CD14-positive monocyte (primary cell): ENCODE data around the gene RFX4. TPM values are rescaled to one million over a fixed set of nuclear protein-coding genes. Genes with fewer than 3 reads are reported as not detected.

Experiments used
- DNase-seq, 3 donors: peaks; one replicate each; pipeline ENCODE4 v3.0.0-alpha.2; 2011 to 2022
- H2AFZ ChIP-seq: 2 replicates; pipeline ENCODE4 v1.6.0; 2012; ENCODE audit warnings: mild to moderate bottlenecking, low read depth, low read length, inconsistent platforms; ENCODE audit not compliant: insufficient read depth, poor library complexity, severe bottlenecking
- H3K27ac ChIP-seq, 2 donors: 1 replicate in 1 of 2; 2 replicates in 1 of 2; pipeline ENCODE4 v1.5.1; 2012 to 2013; ENCODE audit warnings: low read length in 2 of 2, control low read depth in 1 of 2, inconsistent platforms in 1 of 2, low read depth in 1 of 2, mild to moderate bottlenecking in 1 of 2
- H3K27me3 ChIP-seq, 2 donors: one replicate each; pipeline versions ENCODE4 v1.6.0 to v1.6.1; 2011 to 2013; ENCODE audit warnings: low read length in 2 of 2; ENCODE audit not compliant: control insufficient read depth in 2 of 2, insufficient read depth in 2 of 2
- H3K36me3 ChIP-seq, 2 donors: replicated peaks in 1 of 2; 1 replicate in 1 of 2; 2 replicates in 1 of 2; pipeline versions ENCODE4 v1.5.1 to v1.6.1; 2012 to 2013; ENCODE audit warnings: low read length in 2 of 2, control low read depth in 1 of 2, inconsistent platforms in 1 of 2, mild to moderate bottlenecking in 1 of 2; ENCODE audit not compliant: insufficient read depth in 2 of 2, control insufficient read depth in 1 of 2
- H3K4me1 ChIP-seq, 2 donors: 1 replicate in 1 of 2; 2 replicates in 1 of 2; pipeline versions ENCODE4 v1.5.1 to v1.6.1; 2012 to 2013; ENCODE audit warnings: low read length in 2 of 2, control low read depth in 1 of 2, inconsistent platforms in 1 of 2, mild to moderate bottlenecking in 1 of 2, moderate library complexity in 1 of 2; ENCODE audit not compliant: insufficient read depth in 2 of 2, control insufficient read depth in 1 of 2
- H3K4me2 ChIP-seq: replicated peaks from 2 replicates; pipeline ENCODE3; 2012; ENCODE audit warnings: low read length, moderate library complexity, mild to moderate bottlenecking; ENCODE audit not compliant: poor library complexity, severe bottlenecking; ENCODE audit errors: extremely low read depth
- H3K4me3 ChIP-seq, 3 experiments: fragments of 200-600 bp in 1 of 3; sonication (generic) in 1 of 3; replicated peaks in 1 of 3; 1 replicate in 2 of 3; 2 replicates in 1 of 3; pipeline ENCODE4 v1.5.1; 2011 to 2013; ENCODE audit warnings: low read length in 3 of 3, mild to moderate bottlenecking in 3 of 3, control low read depth in 2 of 3, low read depth in 2 of 3, inconsistent platforms in 1 of 3, moderate library complexity in 1 of 3
- H3K79me2 ChIP-seq: 2 replicates; pipeline ENCODE4 v1.6.0; 2012; ENCODE audit warnings: mild to moderate bottlenecking, control low read depth, inconsistent platforms, low read length, moderate library complexity; ENCODE audit not compliant: insufficient read depth
- H3K9ac ChIP-seq: 2 replicates; pipeline ENCODE4 v1.6.0; 2017; ENCODE audit warnings: low read length, mild to moderate bottlenecking; ENCODE audit not compliant: insufficient read depth, poor library complexity, severe bottlenecking
- H3K9me3 ChIP-seq, 2 donors: replicated peaks in 1 of 2; 1 replicate in 1 of 2; 2 replicates in 1 of 2; pipeline versions ENCODE4 v1.5.1 to v1.6.1; 2012 to 2013; ENCODE audit warnings: low read length in 2 of 2, control low read depth in 1 of 2; ENCODE audit not compliant: control insufficient read depth in 1 of 2, insufficient read depth in 1 of 2
- H4K20me1 ChIP-seq: 2 replicates; pipeline ENCODE4 v1.6.0; 2012; ENCODE audit warnings: mild to moderate bottlenecking, low read length, control low read depth, moderate library complexity; ENCODE audit not compliant: insufficient read depth
- H3K27ac Mint-ChIP-seq, 7 donors: one replicate each; pipeline ENCODE4 v1.8.0; 2020; ENCODE audit warnings: mild to moderate bottlenecking in 7 of 7, mixed read lengths in 7 of 7, moderate library complexity in 6 of 7, inconsistent platforms in 2 of 7
- H3K27me3 Mint-ChIP-seq, 3 donors: one replicate each; pipeline ENCODE4 v1.8.0; 2021 to 2022; ENCODE audit warnings: low read depth in 3 of 3, mild to moderate bottlenecking in 3 of 3, mixed read lengths in 3 of 3, moderate library complexity in 3 of 3, inconsistent platforms in 1 of 3
- H3K36me3 Mint-ChIP-seq, 2 donors: one replicate each; pipeline ENCODE4 v1.8.0; 2020; ENCODE audit warnings: mixed read lengths in 2 of 2, inconsistent platforms in 1 of 2, mild to moderate bottlenecking in 1 of 2
- H3K4me1 Mint-ChIP-seq: one replicate; pipeline ENCODE4 v1.8.0; 2020; ENCODE audit warnings: mild to moderate bottlenecking, mixed read lengths
- H3K4me3 Mint-ChIP-seq, 2 donors: one replicate each; pipeline ENCODE4 v1.8.0; 2020; ENCODE audit warnings: mild to moderate bottlenecking in 2 of 2, mixed read lengths in 2 of 2, moderate library complexity in 1 of 2
- H3K9me3 Mint-ChIP-seq, 7 donors: one replicate each; pipeline ENCODE4 v1.8.0; 2020 to 2022; ENCODE audit warnings: mixed read lengths in 7 of 7, mild to moderate bottlenecking in 6 of 7, moderate library complexity in 6 of 7, inconsistent platforms in 2 of 7
- CTCF ChIP-seq: fragments of 200-600 bp; IDR thresholded peaks from one replicate; pipeline ENCODE4 v1.8.0; 2022; ENCODE audit warnings: antibody characterized with exemption, mild to moderate bottlenecking
- WGBS: methylation state at CpG from one replicate; pipeline ENCODE4 v1.1.5; 2013; ENCODE audit warnings: missing lambda C conversion rate; ENCODE audit not compliant: insufficient coverage; 5-methylcytosine and 5-hydroxymethylcytosine counted together
- intact Hi-C, 2 donors: fragments of 100-400 bp; cut with micrococcal nuclease; formaldehyde crosslinking; loops; one replicate each; pipeline versions ENCODE4 v1.15.0 to v1.15.1; 2023
- polyA plus RNA-seq, 3 donors: library from polyadenylated mRNA; depleted of rRNA in 1 of 3; unstranded in 2 of 3; stranded (reverse) in 1 of 3; fragments of 300-500 nt in 2 of 3; fragments of >200 nt in 1 of 3; fragmentation: Illumina TruSeq in 2 of 3; gene quantifications; 1 replicate in 2 of 3; 2 replicates in 1 of 3; pipeline ENCODE4 v1.2.3, GENCODE V29; 2012 to 2021

RFX4 gene
- polyA plus RNA-seq, 3 donors: not detected

GRCh38 chr12:106573239-106573638, 9.6 kb upstream of the RFX4 start:
- H3K4me3 Mint-ChIP-seq: no peak overlapping the region
- no peak overlapping the region for H2AFZ ChIP-seq
- H3K4me3 ChIP-seq: no peak overlapping the region
- no peak overlapping the region for H3K9ac ChIP-seq
- intact Hi-C loops: no loop called here
- H3K4me1 ChIP-seq: no peaks in the 10 kb centered on the region
- H3K27me3 Mint-ChIP-seq: peaks cover 15 to 42% (median 23%) of the 10 kb centered on the region in 3 donors
- H3K79me2 ChIP-seq: no peaks in the 10 kb centered on the region
- H3K27me3 ChIP-seq: peaks cover 11 to 32% of the 10 kb centered on the region in 2 donors
- no peak overlapping the region for H3K27ac Mint-ChIP-seq
- no peaks in the 10 kb centered on the region for H3K36me3 ChIP-seq
- peaks cover 0 to 6% (median 0%) of the 10 kb centered on the region in 7 donors for H3K9me3 Mint-ChIP-seq
- no peaks in the 10 kb centered on the region for H3K9me3 ChIP-seq
- H3K4me1 Mint-ChIP-seq: no peaks in the 10 kb centered on the region
- H3K4me2 ChIP-seq: no peak overlapping the region
- DNase-seq: no peak
- TF ChIP-seq CTCF: no peak
- no peaks in the 10 kb centered on the region for H3K36me3 Mint-ChIP-seq
- H3K27ac ChIP-seq: no peak overlapping the region
- no peaks in the 10 kb centered on the region for H4K20me1 ChIP-seq

GRCh38 chr12:106576848-106577247, 6.0 kb upstream of the RFX4 start:
- peaks cover 47 to 74% (median 56%) of the 10 kb centered on the region in 3 donors for H3K27me3 Mint-ChIP-seq
- peaks cover 0 to 12% of the 10 kb centered on the region in 2 donors for H3K9me3 ChIP-seq

More at GRCh38 chr12:106576848-106577247, 6.0 kb upstream of the RFX4 start:
- no CpG with 5 or more reads among the region's 2 CpGs for WGBS
- H3K4me2 ChIP-seq: no peak overlapping the region
- H3K79me2 ChIP-seq: no peaks in the 10 kb centered on the region
- Mint-ChIP-seq H3K36me3 (peaks cover 0 to 3% of the 10 kb centered on the region in 2 donors), H3K27ac (no peak overlapping the region), H3K4me1 (no peaks in the 10 kb centered on the region), H3K9me3 (peaks cover 0 to 9% (median 4%) of the 10 kb centered on the region in 7 donors), H3K4me3 (no peak overlapping the region)
- no peak for DNase-seq
- no peak for TF ChIP-seq CTCF
- no peak overlapping the region for H2AFZ ChIP-seq
- H4K20me1 ChIP-seq: no peaks in the 10 kb centered on the region
- no peaks in the 10 kb centered on the region for H3K36me3 ChIP-seq
- peaks cover 29 to 60% of the 10 kb centered on the region in 2 donors for H3K27me3 ChIP-seq
- intact Hi-C loops: no loop called here
- H3K4me1 ChIP-seq: no peaks in the 10 kb centered on the region
- no peak overlapping the region for H3K27ac ChIP-seq
- no peak overlapping the region for H3K9ac ChIP-seq
- H3K4me3 ChIP-seq: no peak overlapping the region
